Measurements from ENCODE around the gene CALCOCO2. TPM values are rescaled to one million over a fixed set of nuclear protein-coding genes. Genes with fewer than 3 reads are reported as not detected.
A peak's percentile ranks its signal among the peaks of the same experiment; 100 is the strongest.
"Not testable (repeated sequence)": the region's sequence is repeated elsewhere in the genome, so short reads cannot be mapped to it uniquely, and the experiment has no call there.

CALCOCO2 gene
- total RNA-seq, 1 experiment from 2014 or later, result 29.7 TPM

GRCh38 chr17:48837458-48837857 lies 6.6 kb downstream of the CALCOCO2 start:
- H2AFZ ChIP-seq (ENCODE audit: low read length); H3K9me3 ChIP-seq (ENCODE audit: low read length); H3K27ac ChIP-seq (ENCODE audit: low read length); H3K27me3 ChIP-seq (ENCODE audit: low read length); H3K79me2 ChIP-seq (ENCODE audit: low read length); H3K36me3 ChIP-seq (ENCODE audit: insufficient read depth, low read length); H3K4me2 ChIP-seq (ENCODE audit: low read depth, low read length, poor library complexity, severe bottlenecking); H4K20me1 ChIP-seq (ENCODE audit: insufficient read depth, low read depth, low read length); H3K9me2 ChIP-seq (replicated peaks; ENCODE audit: insufficient read depth, low read length); H3K4me3 ChIP-seq (ENCODE audit: low read length); DNase-seq; H3K9ac ChIP-seq (ENCODE audit: low read length): not testable (repeated sequence)
- peaks cover 13% of the 10 kb centered on the region for H3K4me1 ChIP-seq (ENCODE audit: low read length)

GRCh38 chr17:48840441-48840840 lies 9.6 kb downstream of the CALCOCO2 start:
- Histone ChIP-seq H4K20me1 (ENCODE audit: insufficient read depth, low read depth, low read length) (peaks cover 4% of the 10 kb centered on the region; the same call in 1 of the 2 replicates), H3K27me3 (ENCODE audit: low read length) (no peaks in the 10 kb centered on the region), H3K79me2 (ENCODE audit: low read length) (no peaks in the 10 kb centered on the region)

GRCh38 chr17:48841395-48841831 lies 10.6 kb downstream of the CALCOCO2 start:
- H3K4me2 ChIP-seq (ENCODE audit: low read depth, low read length, poor library complexity, severe bottlenecking), result peak overlapping the region; percentile 15
- H3K9ac ChIP-seq (ENCODE audit: low read length), result peak overlapping the region; percentile 34; the same call in 1 of the 2 replicates
- H4K20me1 ChIP-seq (ENCODE audit: insufficient read depth, low read depth, low read length), result no peaks in the 10 kb centered on the region
- no peak overlapping the region for H3K27ac ChIP-seq (ENCODE audit: low read length)
- peaks cover 13% of the 10 kb centered on the region for H3K4me1 ChIP-seq (ENCODE audit: low read length)
- H3K9me2 ChIP-seq (replicated peaks; ENCODE audit: insufficient read depth, low read length), result no peaks in the 10 kb centered on the region
- H3K36me3 ChIP-seq (ENCODE audit: insufficient read depth, low read length), result peaks cover 5% of the 10 kb centered on the region; the same call in 1 of the 2 replicates
- no peak overlapping the region for H2AFZ ChIP-seq (ENCODE audit: low read length)
- no peaks in the 10 kb centered on the region for H3K27me3 ChIP-seq (ENCODE audit: low read length)
- H3K4me3 ChIP-seq (ENCODE audit: low read length), result no peak overlapping the region
- no peaks in the 10 kb centered on the region for H3K79me2 ChIP-seq (ENCODE audit: low read length)
- H3K9me3 ChIP-seq (ENCODE audit: low read length), result no peaks in the 10 kb centered on the region
- no peak for DNase-seq

More at GRCh38 chr17:48840441-48840840, 9.6 kb downstream of the CALCOCO2 start:
- H3K4me3 ChIP-seq (ENCODE audit: low read length), result no peak overlapping the region
- no peak overlapping the region for H3K9ac ChIP-seq (ENCODE audit: low read length)
- no peaks in the 10 kb centered on the region for H3K9me3 ChIP-seq (ENCODE audit: low read length)
- no peak overlapping the region for H2AFZ ChIP-seq (ENCODE audit: low read length)
- H3K4me1 ChIP-seq (ENCODE audit: low read length), result peaks cover 13% of the 10 kb centered on the region
- H3K9me2 ChIP-seq (replicated peaks; ENCODE audit: insufficient read depth, low read length), result no peaks in the 10 kb centered on the region
- H3K27ac ChIP-seq (ENCODE audit: low read length), result no peak overlapping the region
- DNase-seq, result no peak
- no peak overlapping the region for H3K4me2 ChIP-seq (ENCODE audit: low read depth, low read length, poor library complexity, severe bottlenecking)
- H3K36me3 ChIP-seq (ENCODE audit: insufficient read depth, low read length), result peaks cover 5% of the 10 kb centered on the region; the same call in 1 of the 2 replicates

- H3K79me2 ChIP-seq (ENCODE audit: low read length), result no peaks in the 10 kb centered on the region
- no peak overlapping the region for H3K9ac ChIP-seq (ENCODE audit: low read length)
Measured at GRCh38 chr17:48842746-48843145, 11.9 kb downstream of the CALCOCO2 start.

GRCh38 chr17:48843187-48843900 lies 12.5 kb downstream of the CALCOCO2 start:
- H3K36me3 ChIP-seq (ENCODE audit: insufficient read depth, low read length), result peaks cover 5% of the 10 kb centered on the region; the same call in 1 of the 2 replicates
- no peaks in the 10 kb centered on the region for H4K20me1 ChIP-seq (ENCODE audit: insufficient read depth, low read depth, low read length)

More at GRCh38 chr17:48842746-48843145, 11.9 kb downstream of the CALCOCO2 start:
- Histone ChIP-seq H3K9me3 (ENCODE audit: low read length) (no peaks in the 10 kb centered on the region), H3K4me2 (ENCODE audit: low read depth, low read length, poor library complexity, severe bottlenecking) (no peak overlapping the region), H3K27ac (ENCODE audit: low read length) (no peak overlapping the region), H2AFZ (ENCODE audit: low read length) (no peak overlapping the region), H3K9me2 (replicated peaks; ENCODE audit: insufficient read depth, low read length) (no peaks in the 10 kb centered on the region), H3K4me1 (ENCODE audit: low read length) (peaks cover 13% of the 10 kb centered on the region), H4K20me1 (ENCODE audit: insufficient read depth, low read depth, low read length) (no peaks in the 10 kb centered on the region), H3K27me3 (ENCODE audit: low read length) (no peaks in the 10 kb centered on the region), H3K4me3 (ENCODE audit: low read length) (no peak overlapping the region), H3K36me3 (ENCODE audit: insufficient read depth, low read length) (peaks cover 5% of the 10 kb centered on the region; the same call in 1 of the 2 replicates)
- DNase-seq, result no peak

GRCh38 chr17:48850792-48851323 lies 20.0 kb downstream of the CALCOCO2 start:
- no peaks in the 10 kb centered on the region for H4K20me1 ChIP-seq (ENCODE audit: insufficient read depth, low read depth, low read length)
- H3K27me3 ChIP-seq (ENCODE audit: low read length), result no peaks in the 10 kb centered on the region
- peak; percentile 22 for DNase-seq
- no peaks in the 10 kb centered on the region for H3K4me1 ChIP-seq (ENCODE audit: low read length)
- no peak overlapping the region for H3K4me3 ChIP-seq (ENCODE audit: low read length)
- H3K9me2 ChIP-seq (replicated peaks; ENCODE audit: insufficient read depth, low read length), result no peaks in the 10 kb centered on the region
- no peak overlapping the region for H3K9ac ChIP-seq (ENCODE audit: low read length)
- no peaks in the 10 kb centered on the region for H3K36me3 ChIP-seq (ENCODE audit: insufficient read depth, low read length)
- H3K27ac ChIP-seq (ENCODE audit: low read length), result no peak overlapping the region
- H3K79me2 ChIP-seq (ENCODE audit: low read length), result no peaks in the 10 kb centered on the region
- no peak overlapping the region for H2AFZ ChIP-seq (ENCODE audit: low read length)
- H3K4me2 ChIP-seq (ENCODE audit: low read depth, low read length, poor library complexity, severe bottlenecking), result no peak overlapping the region
- no peaks in the 10 kb centered on the region for H3K9me3 ChIP-seq (ENCODE audit: low read length)

More at GRCh38 chr17:48843187-48843900, 12.5 kb downstream of the CALCOCO2 start:
- DNase-seq, result no peak
- H3K4me3 ChIP-seq (ENCODE audit: low read length), result no peak overlapping the region
- H3K9me2 ChIP-seq (replicated peaks; ENCODE audit: insufficient read depth, low read length), result no peaks in the 10 kb centered on the region
- H3K9ac ChIP-seq (ENCODE audit: low read length), result no peak overlapping the region
- peaks cover 13% of the 10 kb centered on the region for H3K4me1 ChIP-seq (ENCODE audit: low read length)
- no peaks in the 10 kb centered on the region for H3K9me3 ChIP-seq (ENCODE audit: low read length)
- no peak overlapping the region for H3K27ac ChIP-seq (ENCODE audit: low read length)
- H3K27me3 ChIP-seq (ENCODE audit: low read length), result no peaks in the 10 kb centered on the region
- no peaks in the 10 kb centered on the region for H3K79me2 ChIP-seq (ENCODE audit: low read length)
- H3K4me2 ChIP-seq (ENCODE audit: low read depth, low read length, poor library complexity, severe bottlenecking), result no peak overlapping the region
- H2AFZ ChIP-seq (ENCODE audit: low read length), result no peak overlapping the region

GRCh38 chr17:48854774-48855476 lies 24.1 kb downstream of the CALCOCO2 start:
- Histone ChIP-seq H3K4me2 (ENCODE audit: low read depth, low read length, poor library complexity, severe bottlenecking) (no peak overlapping the region), H3K4me3 (ENCODE audit: low read length) (no peak overlapping the region), H3K27me3 (ENCODE audit: low read length) (no peaks in the 10 kb centered on the region), H3K36me3 (ENCODE audit: insufficient read depth, low read length) (no peaks in the 10 kb centered on the region), H3K79me2 (ENCODE audit: low read length) (no peaks in the 10 kb centered on the region), H3K9me3 (ENCODE audit: low read length) (no peaks in the 10 kb centered on the region), H3K27ac (ENCODE audit: low read length) (no peak overlapping the region), H4K20me1 (ENCODE audit: insufficient read depth, low read depth, low read length) (no peaks in the 10 kb centered on the region), H3K4me1 (ENCODE audit: low read length) (no peaks in the 10 kb centered on the region), H3K9ac (ENCODE audit: low read length) (no peak overlapping the region), H2AFZ (ENCODE audit: low read length) (no peak overlapping the region), H3K9me2 (replicated peaks; ENCODE audit: insufficient read depth, low read length) (no peaks in the 10 kb centered on the region)
- DNase-seq, result no peak

Measured in Karpas-422 (cell line).